CD1c-positive myeloid dendritic cell (primary cell): Measurements from ENCODE around the gene ANKRD63.

Experiments
- DNase-seq: peaks from one replicate; pipeline ENCODE4 v3.0.0-alpha.2; 2016; ENCODE audit errors: extremely low spot score

The ANKRD63 gene

DNA sequence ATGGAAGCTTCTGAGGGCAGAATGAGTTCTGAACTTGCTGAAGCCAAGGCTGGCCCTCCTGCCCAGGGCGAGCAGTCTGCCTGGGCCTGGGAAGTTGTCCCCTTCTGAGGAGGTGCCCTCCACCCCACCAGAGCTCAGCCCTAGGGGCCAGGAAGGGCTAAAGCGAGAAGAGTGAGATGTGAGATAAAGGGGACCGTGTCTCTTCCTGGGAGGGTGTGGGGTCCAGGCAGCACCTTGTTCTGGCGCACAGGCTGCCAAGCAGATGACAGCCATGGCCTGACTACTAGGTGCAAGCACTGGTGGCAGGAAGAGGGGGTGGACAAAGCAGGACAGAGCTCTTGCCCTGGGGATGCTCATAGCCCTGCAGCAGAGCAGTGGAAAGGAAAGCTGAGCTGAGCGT lies 40.3 kb downstream of the ANKRD63 start:
- DNase-seq, result no peak

DNA sequence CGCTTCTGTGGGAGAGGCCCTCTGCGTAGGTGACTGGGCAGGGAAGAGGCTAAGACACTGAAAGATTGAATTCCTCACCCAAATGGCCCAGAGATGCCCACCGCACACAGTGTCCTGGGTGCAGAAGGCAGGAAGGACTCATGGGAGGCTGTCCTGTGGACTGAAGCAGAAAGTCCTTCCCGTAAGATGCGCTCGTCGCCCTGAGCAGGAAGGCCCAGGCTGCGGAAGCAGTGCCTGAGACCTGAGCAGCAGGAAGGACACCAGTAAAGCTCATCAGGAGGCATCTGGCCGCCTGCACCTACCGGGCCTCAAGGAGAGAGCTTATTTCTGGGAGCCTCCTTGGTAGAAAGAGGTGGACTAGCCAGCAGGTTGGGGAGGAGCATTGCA lies 40.7 kb downstream of the ANKRD63 start:
- no peak for DNase-seq

DNA sequence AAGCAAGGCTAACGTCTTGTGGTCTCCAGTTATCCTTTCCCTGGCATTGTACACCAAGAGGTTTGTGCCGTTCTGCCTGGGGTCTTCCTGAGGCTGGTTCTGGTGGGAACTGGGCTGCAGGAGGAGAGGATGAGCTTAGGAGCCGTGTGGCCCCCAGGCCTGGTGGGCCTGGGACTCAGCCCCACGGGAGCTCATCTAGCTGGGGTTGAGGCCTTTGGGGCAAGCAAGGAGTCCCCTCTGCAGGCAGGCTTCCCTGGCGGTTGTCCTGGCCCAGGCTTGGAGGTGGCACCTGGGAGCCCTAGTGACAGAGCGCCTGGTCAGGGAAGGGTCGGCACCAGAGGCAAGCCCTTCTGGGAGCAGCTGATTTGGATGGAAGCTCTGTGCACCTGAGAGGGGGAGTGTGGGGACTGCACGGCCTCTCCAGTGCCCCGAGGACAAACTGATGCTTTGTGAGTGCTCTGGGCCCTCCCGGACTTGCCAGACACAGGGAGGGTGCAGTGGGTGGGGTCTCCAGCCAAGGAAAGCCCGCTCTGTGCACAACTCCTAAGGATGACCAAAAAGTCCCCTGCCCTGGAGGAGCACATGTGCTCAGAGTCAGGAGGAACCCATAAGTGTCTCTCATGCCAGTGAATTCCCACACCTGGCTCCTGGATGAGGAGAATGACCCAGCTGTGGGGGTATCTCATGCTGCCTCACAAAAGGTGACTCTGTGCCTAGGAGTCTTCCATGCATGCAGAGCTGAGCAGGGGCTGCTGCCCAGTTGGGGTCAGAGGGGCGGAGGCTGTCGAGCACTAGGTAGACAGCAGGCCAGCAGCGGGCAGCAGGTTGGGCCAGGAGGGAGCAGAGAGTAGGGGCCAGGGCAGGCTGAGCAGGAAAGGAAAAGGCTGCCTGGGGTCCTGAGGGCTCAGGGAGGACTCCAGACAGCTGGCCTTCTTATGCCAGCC lies 41.3 kb downstream of the ANKRD63 start:
- no peak for DNase-seq

DNA sequence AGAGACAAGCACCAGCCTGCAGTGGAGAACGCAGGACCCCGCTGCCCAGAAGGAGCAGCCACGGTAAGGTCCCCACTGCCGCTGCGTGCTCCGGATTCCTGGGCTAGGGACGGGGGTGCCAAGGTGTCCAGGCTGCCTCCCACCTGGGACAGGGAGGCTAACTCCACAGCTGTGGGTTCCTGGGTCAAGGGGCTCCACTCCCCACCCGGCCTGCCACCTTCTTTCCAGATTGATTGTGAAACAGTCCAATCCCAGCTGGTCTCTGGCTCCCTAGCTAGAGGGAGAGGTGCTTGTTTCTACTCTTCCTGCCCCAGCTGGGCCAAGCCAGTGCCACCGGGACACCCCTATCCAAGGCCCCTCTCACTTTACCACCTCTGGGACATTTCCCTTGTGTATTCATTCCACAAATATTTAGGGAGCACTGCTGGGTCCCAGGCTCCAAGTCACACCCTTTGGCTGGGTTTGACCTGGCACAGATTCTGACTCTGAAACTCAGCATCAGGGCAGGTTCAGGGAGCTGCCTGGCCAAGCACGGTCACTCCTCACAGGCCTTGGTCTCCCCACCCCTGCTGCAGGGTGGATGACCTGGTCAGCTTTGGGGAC lies 42.1 kb downstream of the ANKRD63 start:
- DNase-seq, result no peak

DNA sequence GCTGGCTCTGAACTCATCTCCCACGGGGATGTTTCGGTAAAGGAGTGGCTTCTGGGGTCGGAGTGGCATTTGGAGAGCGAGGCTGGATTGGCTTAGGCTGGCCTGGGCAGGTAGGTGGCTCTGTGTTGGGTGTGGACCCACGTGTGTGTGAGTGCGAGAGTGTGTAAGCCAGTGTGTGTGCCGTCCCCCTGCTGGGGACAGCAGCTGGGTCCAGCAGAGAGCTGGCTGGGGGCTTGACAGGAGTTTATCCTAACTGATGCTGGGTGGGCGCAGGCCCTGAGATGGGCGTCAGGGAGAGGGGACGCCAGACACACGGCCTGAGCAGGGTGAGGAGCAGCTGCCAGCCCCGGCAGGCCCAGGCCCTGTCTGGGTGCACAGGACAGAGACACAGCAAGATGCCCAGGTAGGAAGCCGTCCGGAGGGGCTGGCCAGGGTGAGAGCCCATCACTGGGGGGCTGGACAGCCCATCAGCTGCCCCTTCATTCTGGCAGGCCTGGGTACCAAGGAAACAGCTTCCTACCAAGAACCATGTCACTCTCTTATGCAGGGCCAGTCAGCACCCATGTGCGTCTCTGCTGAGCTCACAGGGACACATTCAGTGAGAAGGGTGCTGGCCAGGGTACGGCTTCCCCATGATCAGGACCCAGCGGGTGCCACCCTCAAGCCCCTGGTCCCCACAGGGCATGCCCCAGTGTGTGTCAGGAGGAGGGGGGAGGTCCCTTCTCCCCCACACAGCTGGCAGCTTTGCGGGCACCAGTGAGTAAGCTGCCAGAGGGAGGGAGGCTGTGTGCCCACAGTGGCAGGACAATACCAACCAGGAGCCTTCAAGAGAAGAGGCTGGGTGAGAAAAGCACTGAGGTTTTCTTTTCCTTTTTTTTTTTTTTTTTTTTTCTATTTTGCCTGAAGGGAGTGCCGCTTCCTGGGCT lies 42.9 kb downstream of the ANKRD63 start:
- DNase-seq, result no peak

DNA sequence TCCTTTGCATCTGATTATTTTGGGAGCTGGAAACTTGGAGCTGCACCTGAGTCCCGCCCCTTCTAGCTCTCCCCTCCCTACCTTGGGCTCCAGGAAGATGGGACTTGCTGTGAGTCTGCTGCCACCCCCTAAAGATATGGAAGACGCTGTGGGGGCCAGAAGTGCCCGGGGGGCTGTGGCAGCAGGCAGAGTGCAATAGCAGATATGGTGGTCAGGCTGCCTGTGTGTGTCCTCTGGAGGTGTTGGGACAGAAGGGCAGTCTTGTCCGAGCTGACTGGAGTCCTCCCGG lies 43.5 kb downstream of the ANKRD63 start:
- DNase-seq, result no peak

DNA sequence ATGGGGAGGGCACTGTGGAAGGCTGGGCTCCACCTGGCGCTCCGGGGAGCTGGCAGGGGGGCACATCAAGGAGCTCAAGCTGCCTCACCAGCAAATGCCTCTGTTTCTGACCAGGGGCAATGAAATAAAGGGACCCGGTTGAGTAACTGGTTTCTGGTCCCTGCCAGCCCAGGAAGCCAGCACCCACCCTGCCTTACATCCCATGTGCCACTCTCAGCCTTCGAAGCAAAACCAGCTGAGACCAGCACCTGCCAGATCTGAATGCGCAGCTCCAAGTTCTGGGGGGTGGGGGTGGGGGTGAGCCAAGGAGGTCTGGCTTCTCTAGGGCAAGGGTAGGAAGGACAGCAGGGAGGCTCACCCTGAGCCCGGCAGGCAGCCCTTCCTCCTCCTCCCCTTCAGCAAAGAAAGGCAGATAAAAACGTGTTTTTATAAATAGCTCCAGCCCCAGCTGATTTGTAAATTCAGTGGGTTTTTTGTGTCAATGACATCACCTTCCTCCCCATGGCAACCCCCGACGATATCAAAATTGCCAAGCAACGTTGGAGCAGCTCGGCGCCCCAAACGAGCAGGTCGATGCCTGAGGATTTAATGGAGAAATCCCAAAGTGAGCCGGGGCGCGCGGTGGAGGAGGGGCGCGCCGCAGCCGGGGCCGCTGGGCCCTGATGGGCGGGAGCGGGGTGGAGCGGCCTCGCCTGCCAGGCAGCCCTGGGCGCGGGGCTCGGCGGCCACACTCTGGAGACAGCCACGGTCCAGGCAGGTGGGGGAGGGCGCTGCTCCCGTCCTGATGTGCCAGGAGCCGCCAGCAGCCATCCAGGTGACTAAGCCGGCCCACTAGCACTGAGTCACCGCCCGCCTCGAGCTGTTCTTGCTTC lies 44.1 kb downstream of the ANKRD63 start, which contains the start of gene PAK6:
Gene PAK6 (plus strand): TSS at position 532 of the 872 bp plus-strand sequence. CDS start 25,723 bp downstream, outside the sequence.
- peak; percentile 45 for DNase-seq

DNA sequence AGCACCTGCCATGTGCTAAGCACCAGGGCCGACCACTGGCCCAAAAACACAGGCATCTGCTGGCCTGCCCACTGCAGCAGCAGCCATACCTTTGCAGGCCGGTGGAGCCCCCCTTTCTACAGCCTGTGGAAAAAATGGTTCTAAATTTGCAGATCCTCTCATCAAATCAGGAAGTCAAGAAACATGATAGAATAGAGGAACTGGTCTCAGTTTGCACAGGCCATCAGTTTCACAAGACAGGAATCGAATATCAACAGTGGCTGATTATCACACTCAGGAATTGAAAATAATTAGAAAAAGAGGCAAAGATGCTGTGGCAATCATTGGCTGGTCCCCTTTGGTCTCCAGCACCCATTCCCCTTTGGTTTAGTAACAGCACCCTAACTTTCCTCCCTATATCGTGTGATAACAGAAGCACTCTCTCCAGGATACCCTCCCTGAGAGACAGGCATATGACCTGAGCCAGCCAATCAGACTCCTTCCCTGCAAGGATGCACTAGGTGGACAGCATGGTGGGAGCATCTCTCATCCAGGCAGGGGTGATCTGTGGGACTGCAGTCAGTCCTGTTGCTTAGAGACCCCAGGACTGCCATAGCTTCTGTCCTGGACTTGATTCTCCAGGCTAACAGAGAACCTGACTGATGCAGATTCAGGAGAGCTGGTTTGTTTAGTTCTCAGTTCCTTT lies 47.5 kb downstream of the ANKRD63 start:
- DNase-seq, result peak; percentile 78

DNA sequence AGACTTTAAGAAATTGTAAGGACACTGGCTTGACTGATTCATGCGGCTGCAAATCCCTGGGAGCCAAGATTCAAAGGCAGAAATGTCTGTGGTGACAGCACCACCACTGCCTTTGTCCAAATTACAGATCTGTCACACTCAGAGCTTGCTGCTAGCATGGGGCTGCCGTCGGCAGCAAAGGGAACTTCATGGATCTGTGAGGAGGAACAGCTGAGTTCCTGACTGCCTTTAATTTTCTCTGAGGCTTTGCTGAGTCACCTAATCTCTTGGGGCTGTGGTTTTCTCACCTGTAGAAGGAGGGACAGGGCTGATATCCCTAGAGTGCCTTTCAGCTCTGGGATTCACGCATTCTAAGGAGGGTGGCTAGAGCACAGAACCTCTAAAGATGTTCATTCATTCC lies 48.1 kb downstream of the ANKRD63 start:
- peak; percentile 56 for DNase-seq

DNA sequence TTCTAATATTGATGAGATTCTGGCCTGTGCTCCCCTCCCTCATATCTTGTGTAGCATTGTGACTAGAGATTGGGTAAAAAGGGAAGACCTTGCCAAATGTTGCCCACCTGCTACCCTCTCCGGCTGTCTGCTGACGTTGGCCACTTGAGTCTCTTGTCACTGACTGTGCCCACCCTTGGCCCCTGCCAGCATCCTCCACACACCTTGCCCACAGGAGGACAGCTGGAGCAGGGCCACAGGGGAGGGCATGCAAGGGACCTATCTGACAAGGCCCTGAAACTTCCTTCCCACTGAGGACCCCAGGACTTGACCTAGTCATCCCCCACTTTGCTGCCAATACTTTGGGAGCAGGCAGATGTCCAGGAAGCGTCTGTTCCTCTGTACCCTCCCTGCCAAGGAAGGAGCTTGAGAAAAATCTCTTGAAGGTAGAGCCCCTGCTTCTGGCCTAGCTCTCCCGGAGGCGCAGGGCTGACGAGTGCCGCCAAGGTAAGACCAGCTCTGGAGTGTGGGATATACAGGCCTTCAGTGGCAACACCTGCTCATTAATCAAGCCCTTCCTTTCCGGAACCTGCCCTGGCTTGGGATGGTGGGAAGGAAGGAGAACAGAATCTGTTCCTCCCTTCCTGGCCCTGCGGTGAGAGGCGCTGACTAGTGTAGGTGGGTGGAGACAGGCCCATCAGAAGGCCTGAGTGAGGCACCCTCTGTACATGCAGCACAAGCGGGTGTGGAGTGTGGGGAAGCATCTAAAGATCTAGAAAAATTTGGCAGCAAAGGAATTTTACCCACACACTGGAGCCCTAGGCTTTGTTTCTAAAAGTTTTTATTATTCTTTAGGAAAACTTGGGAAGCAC lies 48.9 kb downstream of the ANKRD63 start:
- DNase-seq, result peak; percentile 44

DNA sequence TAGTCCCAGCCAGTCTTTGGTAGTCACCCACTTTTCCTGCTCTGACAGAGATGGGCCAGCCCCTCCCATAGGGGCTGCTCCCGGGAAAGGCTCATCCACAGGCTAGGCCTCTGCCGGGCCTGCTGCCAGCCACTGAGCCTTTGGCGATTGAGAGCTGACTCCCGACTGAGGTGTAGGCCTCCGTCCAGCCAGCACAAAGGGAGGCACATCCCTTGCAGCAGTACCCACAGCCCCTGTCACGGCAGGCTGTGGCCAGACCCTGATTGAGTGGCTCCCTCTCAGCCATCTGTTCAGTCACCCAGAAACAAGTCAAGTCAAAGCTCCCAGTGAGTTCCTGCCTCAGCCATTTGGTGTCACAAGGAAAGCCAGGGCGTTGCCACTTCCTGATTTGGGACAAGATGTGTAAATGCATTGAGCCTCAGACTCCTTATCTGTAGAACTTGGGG lies 50.2 kb downstream of the ANKRD63 start:
- DNase-seq, result peak; percentile 70
